HCT116 (cell line): ENCODE data around the gene LGALS9.

Source experiments
- ELF1 ChIP-seq: IDR thresholded peaks from 2 replicates; pipeline ENCODE4 v1.6.1; 2012; ENCODE audit warnings: low read depth, borderline replicate concordance
- EZH2 ChIP-seq: fragments of 200-600 bp; sonication (generic); IDR thresholded peaks from 2 replicates; pipeline ENCODE4 v1.6.1; 2017; ENCODE audit warnings: antibody characterized with exemption, mixed run types
- EZH2phosphoT487 ChIP-seq: fragments of 200-600 bp; IDR thresholded peaks from 2 replicates; pipeline ENCODE4 v1.6.1; 2018; ENCODE audit warnings: antibody characterized with exemption, borderline replicate concordance
- POLR2A ChIP-seq: IDR thresholded peaks from 2 replicates; pipeline ENCODE4 v1.7.0; 2011; ENCODE audit warnings: borderline replicate concordance; ENCODE audit not compliant: insufficient read depth, insufficient read length; ENCODE audit errors: extremely low read depth
- TCF7L2 ChIP-seq: IDR thresholded peaks from 2 replicates; pipeline ENCODE4 v1.7.0; 2011; ENCODE audit warnings: borderline replicate concordance, inconsistent platforms; ENCODE audit not compliant: insufficient read depth, insufficient read length; ENCODE audit errors: extremely low read depth
- ZFX ChIP-seq: fragments of 450-650 bp; IDR thresholded peaks from 2 replicates; pipeline ENCODE4 v1.6.1; 2017
- ZNF274 ChIP-seq: fragments of 200-500 bp; sonication (Bioruptor generic); IDR thresholded peaks from 2 replicates; pipeline ENCODE4 v1.6.1; 2014; ENCODE audit warnings: mild to moderate bottlenecking, low read depth, low read length, inconsistent platforms
- TF ChIP-seq, protein P1 (sequence below), 3 experiments: fragments of 200-600 bp in 1 of 3; sonication (generic) in 1 of 3; IDR thresholded peaks in 2 of 3; conservative IDR thresholded peaks in 1 of 3; 2 replicates each; pipeline ENCODE4 v1.5.1; 2012 to 2017; ENCODE audit warnings: low read depth in 2 of 3, low read length in 2 of 3, antibody characterized with exemption in 1 of 3, borderline replicate concordance in 1 of 3, control low read depth in 1 of 3, mild to moderate bottlenecking in 1 of 3, mixed read lengths in 1 of 3, mixed run types in 1 of 3, moderate library complexity in 1 of 3; ENCODE audit not compliant: insufficient read depth in 1 of 3

DNA sequence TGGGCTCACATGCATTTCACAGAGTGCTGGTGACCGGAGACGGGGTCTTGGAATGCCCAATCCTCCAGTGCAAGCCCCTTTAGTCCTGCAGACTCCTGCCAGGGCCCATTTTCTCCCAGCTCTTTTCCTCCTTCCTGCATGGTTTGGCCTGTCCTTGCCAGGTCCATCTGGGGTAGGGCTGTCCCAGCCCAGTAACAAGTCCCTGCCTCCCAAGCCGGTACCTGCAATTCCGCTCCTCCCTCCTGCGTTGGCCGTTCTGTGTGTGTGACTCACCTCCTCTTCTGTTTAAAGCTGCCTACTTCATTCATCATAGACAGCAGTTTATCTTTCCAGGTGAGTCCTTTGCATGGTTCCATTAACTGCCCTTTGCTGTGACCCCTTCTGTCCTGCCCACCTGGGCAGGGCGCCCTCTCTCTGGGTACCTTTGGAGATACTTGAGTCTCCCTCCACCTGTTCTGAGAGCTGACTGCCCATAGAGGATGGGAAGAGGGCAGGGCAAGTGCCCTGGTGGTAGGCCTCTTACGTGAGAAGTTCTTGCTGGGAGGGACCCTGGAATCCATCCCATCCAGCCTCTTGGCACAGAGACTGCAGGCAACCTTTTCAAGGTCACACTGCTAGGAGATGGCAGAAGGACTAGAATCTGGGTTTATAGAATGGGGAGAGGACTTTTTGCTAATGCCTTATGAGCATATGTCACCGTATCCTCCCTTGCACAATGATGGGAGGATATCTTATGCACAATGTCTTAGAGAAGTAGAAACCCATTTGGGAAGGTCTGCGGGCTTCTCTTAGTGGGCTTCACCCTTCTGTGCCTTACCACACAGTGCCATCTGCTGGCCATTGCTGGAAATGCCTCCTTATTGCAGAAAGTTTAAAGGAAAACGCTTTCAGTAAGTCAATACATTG, 29.7 kb upstream of the LGALS9 start:
- TF ChIP-seq POLR2A (no peak), TCF7L2 (no peak), EZH2 (no peak), EZH2phosphoT487 (no peak), ZFX (no peak), ZNF274 (no peak), ELF1 (no peak)
- TF ChIP-seq, protein P1, sequence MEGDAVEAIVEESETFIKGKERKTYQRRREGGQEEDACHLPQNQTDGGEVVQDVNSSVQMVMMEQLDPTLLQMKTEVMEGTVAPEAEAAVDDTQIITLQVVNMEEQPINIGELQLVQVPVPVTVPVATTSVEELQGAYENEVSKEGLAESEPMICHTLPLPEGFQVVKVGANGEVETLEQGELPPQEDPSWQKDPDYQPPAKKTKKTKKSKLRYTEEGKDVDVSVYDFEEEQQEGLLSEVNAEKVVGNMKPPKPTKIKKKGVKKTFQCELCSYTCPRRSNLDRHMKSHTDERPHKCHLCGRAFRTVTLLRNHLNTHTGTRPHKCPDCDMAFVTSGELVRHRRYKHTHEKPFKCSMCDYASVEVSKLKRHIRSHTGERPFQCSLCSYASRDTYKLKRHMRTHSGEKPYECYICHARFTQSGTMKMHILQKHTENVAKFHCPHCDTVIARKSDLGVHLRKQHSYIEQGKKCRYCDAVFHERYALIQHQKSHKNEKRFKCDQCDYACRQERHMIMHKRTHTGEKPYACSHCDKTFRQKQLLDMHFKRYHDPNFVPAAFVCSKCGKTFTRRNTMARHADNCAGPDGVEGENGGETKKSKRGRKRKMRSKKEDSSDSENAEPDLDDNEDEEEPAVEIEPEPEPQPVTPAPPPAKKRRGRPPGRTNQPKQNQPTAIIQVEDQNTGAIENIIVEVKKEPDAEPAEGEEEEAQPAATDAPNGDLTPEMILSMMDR (IDR thresholded peaks at IDR 0.05 in 2 of 3, conservative IDR thresholded peaks at IDR 0.05 in 1 of 3; ENCODE audit: borderline replicate concordance in 1 of 3, insufficient read depth in 1 of 3, low read depth in 2 of 3, low read length in 2 of 3), result peak; percentile 77 to 97 (median 87); a peak in 5 of 6 replicates
